Stomach (tissue), 9 donors: Measurements from ENCODE around the gene LDLRAD2. TPM values are rescaled to one million over a fixed set of nuclear protein-coding genes. Genes with fewer than 3 reads are reported as not detected.
A peak's percentile ranks its signal among the peaks of the same experiment; 100 is the strongest.

Experiments used
- DNase-seq, 2 donors: peaks; one replicate each; pipeline versions ENCODE4 v3.0.0 to v3.0.0-alpha.2; 2013 to 2019
- H3K27ac ChIP-seq, 5 donors: fragments of 200-600 bp in 4 of 5; sonication (generic) in 4 of 5; one replicate each; pipeline ENCODE4 v1.5.1; 2013 to 2019; ENCODE audit warnings: mild to moderate bottlenecking in 1 of 5, moderate library complexity in 1 of 5
- H3K27me3 ChIP-seq, 3 donors: fragments of 200-600 bp; sonication (generic); one replicate each; pipeline ENCODE4 v1.5.1; 2017 to 2019; ENCODE audit warnings: mixed run types in 1 of 3
- H3K36me3 ChIP-seq, 4 donors: fragments of 200-600 bp; sonication (generic); 1 replicate in 3 of 4; 2 replicates in 1 of 4; pipeline ENCODE4 v1.5.1; 2016 to 2019
- H3K4me1 ChIP-seq, 4 donors: fragments of 200-600 bp; sonication (generic); one replicate each; pipeline ENCODE4 v1.5.1; 2016 to 2019
- H3K4me3 ChIP-seq, 4 donors: fragments of 200-600 bp; sonication (generic) in 3 of 4; one replicate each; pipeline ENCODE4 v1.5.1; 2016 to 2019; ENCODE audit warnings: mild to moderate bottlenecking in 1 of 4
- H3K9me3 ChIP-seq, 4 donors: fragments of 200-600 bp; sonication (generic); one replicate each; pipeline ENCODE4 v1.5.1; 2016 to 2019
- EP300 ChIP-seq: sonication (generic); formaldehyde crosslinking; IDR thresholded peaks from one replicate; pipeline ENCODE4 v1.6.1; 2017; ENCODE audit warnings: antibody characterized with exemption
- POLR2A ChIP-seq, 4 donors: fragments of 450-650 bp; IDR thresholded peaks; one replicate each; pipeline ENCODE4 v1.6.1; 2016; ENCODE audit warnings: antibody characterized with exemption in 4 of 4, control low read depth in 2 of 4, mild to moderate bottlenecking in 1 of 4, moderate library complexity in 1 of 4
- POLR2AphosphoS5 ChIP-seq, 3 donors: sonication (generic); formaldehyde crosslinking; IDR thresholded peaks; one replicate each; pipeline ENCODE4 v1.6.1; 2016; ENCODE audit warnings: antibody characterized with exemption in 3 of 3
- WGBS, 5 donors: extraction: QIAGEN DNeasy Blood & Tissue Kit in 3 of 5; methylation state at CpG; one replicate each; pipeline versions ENCODE4 v1.1.5 to v1.1.7; 2013 to 2018; 5-methylcytosine and 5-hydroxymethylcytosine counted together
- intact Hi-C: fragments of 100-400 bp; cut with DNase I; formaldehyde crosslinking; loops from one replicate; pipeline ENCODE4 v1.15.1; 2023; ENCODE audit warnings: low total_unique reads
- polyA plus RNA-seq, 3 donors: library from polyadenylated mRNA; stranded (reverse); fragments of 200-250 nt; gene quantifications; one replicate each; pipeline ENCODE4 v1.2.3, GENCODE V29; 2013
- total RNA-seq, 5 donors: library from RNA; depleted of rRNA; stranded (reverse); fragments of >200 nt; gene quantifications; one replicate each; pipeline versions ENCODE4 v1.1.0 to v1.2.3, GENCODE V29; 2014 to 2016
- TF ChIP-seq, protein P1 (sequence below), 7 experiments: fragments of 450-650 bp in 4 of 7; fragments of 200-600 bp in 3 of 7; sonication (generic) in 3 of 7; IDR thresholded peaks; one replicate each; pipeline ENCODE4 v1.5.1; 2016 to 2019; ENCODE audit warnings: antibody characterized with exemption in 7 of 7, control low read depth in 2 of 7, mild to moderate bottlenecking in 1 of 7
- donor health status: healthy with polysubstance abuse.
- donor health status: Bipolar disorder and iron deficiency.
- donor health status: healthy.

Gene LDLRAD2
- total and polyA plus RNA-seq, 8 donors = 0.72 to 2.6 (median 1.6) TPM; not detected in 3

DNA sequence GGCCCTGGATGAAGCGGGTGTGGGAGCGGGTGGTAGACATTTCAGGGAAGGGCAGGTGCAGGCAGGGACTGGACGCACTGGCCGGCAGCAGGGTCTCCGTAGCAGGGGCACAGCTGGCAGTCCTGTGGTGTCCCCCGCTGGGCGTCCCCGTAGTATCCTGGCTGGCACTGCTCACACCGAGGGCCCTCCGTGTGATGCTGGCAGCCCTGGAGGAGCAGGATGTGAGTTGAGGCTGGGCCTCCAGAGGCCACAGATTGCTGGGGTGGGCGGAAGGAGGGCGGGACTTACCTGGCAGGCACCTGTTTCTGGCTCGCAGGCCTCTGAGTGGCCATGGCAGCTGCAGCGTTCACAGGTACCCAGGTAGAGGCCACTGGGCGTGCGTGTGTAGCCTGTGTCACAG is 62.3 kb downstream of the LDLRAD2 start:
- WGBS, 5 donors = 81 to 94% (median 88%) methylated on average over 8 to 16 of the region's 16 CpGs
- peak overlapping the region in 2 of 5 donors; percentile 43 to 79 for H3K27ac ChIP-seq
- H3K36me3 ChIP-seq = peaks cover 79 to 97% (median 96%) of the 10 kb centered on the region in 4 donors

More for the DNA sequence above, 62.3 kb downstream of the LDLRAD2 start:
- no peak for DNase-seq
- Histone ChIP-seq H3K27me3 (no peaks in the 10 kb centered on the region), H3K9me3 (no peaks in the 10 kb centered on the region), H3K4me1 (peaks cover 12 to 30% (median 21%) of the 10 kb centered on the region in 4 donors), H3K4me3 (no peak overlapping the region)
- intact Hi-C loops = no loop called here
- TF ChIP-seq, protein P1, sequence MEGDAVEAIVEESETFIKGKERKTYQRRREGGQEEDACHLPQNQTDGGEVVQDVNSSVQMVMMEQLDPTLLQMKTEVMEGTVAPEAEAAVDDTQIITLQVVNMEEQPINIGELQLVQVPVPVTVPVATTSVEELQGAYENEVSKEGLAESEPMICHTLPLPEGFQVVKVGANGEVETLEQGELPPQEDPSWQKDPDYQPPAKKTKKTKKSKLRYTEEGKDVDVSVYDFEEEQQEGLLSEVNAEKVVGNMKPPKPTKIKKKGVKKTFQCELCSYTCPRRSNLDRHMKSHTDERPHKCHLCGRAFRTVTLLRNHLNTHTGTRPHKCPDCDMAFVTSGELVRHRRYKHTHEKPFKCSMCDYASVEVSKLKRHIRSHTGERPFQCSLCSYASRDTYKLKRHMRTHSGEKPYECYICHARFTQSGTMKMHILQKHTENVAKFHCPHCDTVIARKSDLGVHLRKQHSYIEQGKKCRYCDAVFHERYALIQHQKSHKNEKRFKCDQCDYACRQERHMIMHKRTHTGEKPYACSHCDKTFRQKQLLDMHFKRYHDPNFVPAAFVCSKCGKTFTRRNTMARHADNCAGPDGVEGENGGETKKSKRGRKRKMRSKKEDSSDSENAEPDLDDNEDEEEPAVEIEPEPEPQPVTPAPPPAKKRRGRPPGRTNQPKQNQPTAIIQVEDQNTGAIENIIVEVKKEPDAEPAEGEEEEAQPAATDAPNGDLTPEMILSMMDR (IDR thresholded peaks at IDR 0.05) = no peak
- TF ChIP-seq POLR2AphosphoS5 (IDR thresholded peaks at IDR 0.05) (no peak), EP300 (no peak), POLR2A (IDR thresholded peaks at IDR 0.05) (no peak)

Other genes with a start within 250 kb of the LDLRAD2 start
- 100 to 1,000 TPM in 1 of 5 donors, 10 to 100 TPM in 4; 21.1 to 117 (median 60.6) TPM for gene RAP1GAP, start 142.9 kb upstream of the LDLRAD2 start, total RNA-seq
- 10 to 100 TPM; 48.6 to 98.3 (median 57.9) TPM for gene RAP1GAP, start 142.9 kb upstream of the LDLRAD2 start, polyA plus RNA-seq
- gene USP48, start 29.1 kb upstream of the LDLRAD2 start, total RNA-seq = 100 to 1,000 TPM in 2 of 5 donors, 10 to 100 TPM in 3; 59.7 to 144 (median 98.6) TPM
- 10 to 100 TPM; 12.7 to 17.0 (median 13.8) TPM for gene USP48, start 29.1 kb upstream of the LDLRAD2 start, polyA plus RNA-seq
- 100 to 1,000 TPM in 4 of 5 donors, 10 to 100 TPM in 1; 88.7 to 504 (median 186) TPM for gene HSPG2, start 125.0 kb downstream of the LDLRAD2 start, total RNA-seq
- gene HSPG2, start 125.0 kb downstream of the LDLRAD2 start, polyA plus RNA-seq = 10 to 100 TPM; 21.7 to 98.5 (median 62.1) TPM
- 10 to 100 TPM in 1 of 5 donors, not detected in 4; 84.3 TPM for gene CELA3B, start 164.8 kb downstream of the LDLRAD2 start, total RNA-seq
- 10 to 100 TPM in 2 of 3 donors, 1 to 10 TPM in 1; 6.1 to 37.8 (median 18.6) TPM for gene CELA3B, start 164.8 kb downstream of the LDLRAD2 start, polyA plus RNA-seq
- gene CELA3A, start 189.4 kb downstream of the LDLRAD2 start, total RNA-seq = 10 to 100 TPM in 1 of 5 donors, 1 to 10 TPM in 1, not detected in 3; 3.6 to 17.2 TPM
- 10 to 100 TPM in 2 of 3 donors, 1 to 10 TPM in 1; 7.0 to 62.9 (median 53.2) TPM for gene CELA3A, start 189.4 kb downstream of the LDLRAD2 start, polyA plus RNA-seq
- gene CDC42, start 240.4 kb downstream of the LDLRAD2 start, total RNA-seq = 100 to 1,000 TPM in 2 of 5 donors, 10 to 100 TPM in 3; 72.4 to 425 (median 80.8) TPM
- 100 to 1,000 TPM in 2 of 3 donors, 10 to 100 TPM in 1; 91.8 to 242 (median 179) TPM for gene CDC42, start 240.4 kb downstream of the LDLRAD2 start, polyA plus RNA-seq